ENCODE measurements around the gene VDAC2.
"Not testable (repeated sequence)": the region's sequence is repeated elsewhere in the genome, so short reads cannot be mapped to it uniquely, and the experiment has no call there.

VDAC2 gene, protein sequence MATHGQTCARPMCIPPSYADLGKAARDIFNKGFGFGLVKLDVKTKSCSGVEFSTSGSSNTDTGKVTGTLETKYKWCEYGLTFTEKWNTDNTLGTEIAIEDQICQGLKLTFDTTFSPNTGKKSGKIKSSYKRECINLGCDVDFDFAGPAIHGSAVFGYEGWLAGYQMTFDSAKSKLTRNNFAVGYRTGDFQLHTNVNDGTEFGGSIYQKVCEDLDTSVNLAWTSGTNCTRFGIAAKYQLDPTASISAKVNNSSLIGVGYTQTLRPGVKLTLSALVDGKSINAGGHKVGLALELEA

GRCh38 chr10:75210282-75211006 lies at the start of gene VDAC2:
VDAC2 (plus strand) TSS chr10:75210796; CDS start chr10:75211159, 363 bp downstream.
- DNase-seq (ENCODE audit: low spot score) = peak; percentile 94

DNA sequence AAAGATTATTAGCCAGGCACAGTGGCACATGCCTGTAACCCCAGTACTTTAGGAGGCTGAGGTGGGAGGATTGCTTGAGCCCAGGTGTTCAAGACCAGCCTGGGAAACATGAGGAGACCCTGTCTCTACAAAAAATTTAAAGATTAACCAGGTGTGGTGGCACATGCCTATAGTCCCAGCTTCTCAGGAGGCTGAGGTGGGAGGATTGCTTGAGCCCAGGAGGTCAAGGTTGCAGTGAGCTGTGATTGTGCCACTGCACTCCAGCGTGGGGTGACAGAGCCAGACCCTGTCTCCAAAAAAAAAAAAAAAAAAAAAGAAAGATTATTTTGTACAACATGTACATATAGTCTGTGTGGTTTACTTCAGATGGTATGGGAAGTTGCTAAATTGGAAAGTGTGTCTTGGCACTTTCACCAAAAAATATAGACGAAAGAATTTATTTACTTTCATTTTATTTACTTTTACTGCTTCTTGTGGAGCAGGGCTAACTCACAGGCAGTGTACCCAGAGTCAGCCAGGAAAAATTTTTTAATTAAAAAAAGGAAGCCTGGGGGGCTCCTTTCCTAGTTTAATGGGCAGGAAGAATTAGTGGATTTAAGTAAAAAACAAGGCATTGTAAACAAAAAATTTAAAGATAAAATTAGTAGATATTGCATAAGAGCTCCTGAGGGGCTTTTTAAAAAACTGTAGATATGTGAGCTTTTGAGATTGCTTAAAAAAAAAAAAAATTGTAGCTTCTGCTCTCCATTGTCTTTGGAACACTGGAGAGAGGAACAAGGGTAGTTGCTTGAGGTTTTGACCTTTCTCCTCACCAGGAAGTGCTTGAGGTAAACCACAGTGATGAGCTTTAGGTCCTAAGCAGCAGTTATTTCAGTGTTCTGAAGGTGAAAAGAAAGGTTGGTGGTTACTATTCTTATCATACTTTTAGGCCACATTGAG lies 44.6 kb upstream of the VDAC2 start:
- DNase-seq (ENCODE audit: low spot score) = no peak

GRCh38 chr10:75166623-75166972 lies 44.0 kb upstream of the VDAC2 start:
- no peak for DNase-seq (ENCODE audit: low spot score)

DNA sequence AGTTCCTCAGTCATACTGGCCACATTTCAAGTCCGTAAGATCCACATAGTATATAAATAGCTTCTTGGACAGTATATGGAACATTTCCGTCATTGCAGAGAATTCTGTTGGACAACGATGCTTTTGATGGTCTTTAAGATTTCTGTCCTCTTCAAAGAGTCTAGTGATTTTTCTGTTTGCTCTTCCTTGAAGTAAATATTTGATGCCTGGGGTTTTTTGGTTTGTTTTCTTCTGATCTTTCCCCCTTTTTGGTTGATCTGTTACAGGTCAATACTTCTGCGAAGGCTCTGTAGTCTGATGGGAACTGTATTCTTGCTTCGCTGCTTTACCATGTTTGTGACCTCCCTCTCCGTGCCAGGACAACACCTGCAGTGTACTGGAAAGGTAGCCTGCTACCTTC lies 42.3 kb upstream of the VDAC2 start:
- no peak for DNase-seq (ENCODE audit: low spot score)

- DNase-seq (ENCODE audit: low spot score) = no peak
Observed at GRCh38 chr10:75170215-75170614, 40.4 kb upstream of the VDAC2 start.

GRCh38 chr10:75175046-75175445 lies 35.5 kb upstream of the VDAC2 start:
- DNase-seq (ENCODE audit: low spot score) = no peak

GRCh38 chr10:75176046-75176445 lies 34.5 kb upstream of the VDAC2 start:
- no peak for DNase-seq (ENCODE audit: low spot score)

- DNase-seq (ENCODE audit: low spot score) = no peak
Observed at GRCh38 chr10:75176736-75177135, 33.9 kb upstream of the VDAC2 start.

- no peak for DNase-seq (ENCODE audit: low spot score)
Observed at GRCh38 chr10:75179657-75180177, 30.9 kb upstream of the VDAC2 start.

- no peak for DNase-seq (ENCODE audit: low spot score)
Observed at GRCh38 chr10:75180592-75180991, 30.0 kb upstream of the VDAC2 start.

GRCh38 chr10:75181073-75181472 lies 29.5 kb upstream of the VDAC2 start:
- no peak for DNase-seq (ENCODE audit: low spot score)

DNA sequence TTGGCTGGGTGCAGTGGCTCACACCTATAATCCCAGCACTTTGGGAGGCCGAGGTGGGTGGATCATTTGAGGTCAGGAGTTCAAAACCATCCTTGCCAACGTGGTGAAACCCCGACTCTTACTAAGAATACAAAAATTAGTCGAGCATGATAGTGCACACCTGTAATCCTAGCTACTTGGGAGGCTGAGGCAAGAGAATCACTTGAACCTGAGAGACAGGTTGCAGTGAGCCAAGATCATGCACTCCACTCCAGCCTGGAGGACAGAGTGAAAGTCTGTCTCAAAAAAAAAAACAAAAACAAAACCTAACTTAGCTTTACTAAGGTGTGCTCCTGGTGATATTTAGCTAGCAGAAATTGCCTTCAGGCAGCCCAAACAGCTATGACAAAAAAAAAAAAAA lies 24.3 kb upstream of the VDAC2 start:
- DNase-seq (ENCODE audit: low spot score) = no peak

DNA sequence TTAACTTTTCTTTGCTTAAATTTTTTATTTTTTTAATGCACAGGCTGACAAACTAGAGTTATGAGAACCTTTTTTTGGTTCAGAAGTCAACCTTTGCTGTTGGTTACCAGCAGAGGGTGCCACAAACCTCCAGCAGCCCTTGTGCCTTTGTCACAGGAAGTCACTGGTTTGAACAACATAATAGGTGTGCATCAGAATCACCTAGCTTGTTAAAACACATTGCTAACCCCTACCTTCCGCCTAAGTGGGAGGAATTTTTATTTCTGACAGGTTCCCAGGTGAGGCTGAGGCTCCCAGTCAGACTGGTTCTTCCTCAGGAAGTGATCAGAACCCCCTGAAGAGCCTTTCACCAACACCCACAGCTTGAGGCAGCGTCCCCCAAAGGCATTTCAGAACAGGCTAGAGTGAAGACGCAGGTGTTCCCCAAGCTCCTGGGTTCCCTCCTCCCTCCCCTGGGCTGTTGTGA lies 22.6 kb upstream of the VDAC2 start:
- peak; percentile 57 for DNase-seq (ENCODE audit: low spot score)

DNA sequence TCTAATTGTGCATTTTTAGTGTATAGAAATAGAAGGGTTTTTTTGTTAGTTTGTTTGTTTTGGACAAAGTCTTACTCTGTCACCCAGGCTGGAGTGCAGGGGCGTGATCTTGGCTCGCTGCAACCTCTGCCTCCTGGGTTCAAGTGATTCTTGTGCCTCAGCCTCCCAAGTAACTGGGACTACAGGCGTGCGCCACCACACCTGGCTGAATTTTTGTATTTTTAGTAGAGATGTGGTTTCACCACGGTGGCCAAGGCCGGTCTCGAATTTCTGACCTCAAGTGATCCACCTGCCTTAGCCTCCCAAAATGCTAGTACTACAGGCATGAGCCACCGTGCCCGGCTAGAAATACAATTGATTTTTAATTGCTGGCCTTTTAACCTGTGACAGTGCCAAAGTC lies 22.1 kb upstream of the VDAC2 start:
- DNase-seq (ENCODE audit: low spot score) = not testable (repeated sequence)

DNA sequence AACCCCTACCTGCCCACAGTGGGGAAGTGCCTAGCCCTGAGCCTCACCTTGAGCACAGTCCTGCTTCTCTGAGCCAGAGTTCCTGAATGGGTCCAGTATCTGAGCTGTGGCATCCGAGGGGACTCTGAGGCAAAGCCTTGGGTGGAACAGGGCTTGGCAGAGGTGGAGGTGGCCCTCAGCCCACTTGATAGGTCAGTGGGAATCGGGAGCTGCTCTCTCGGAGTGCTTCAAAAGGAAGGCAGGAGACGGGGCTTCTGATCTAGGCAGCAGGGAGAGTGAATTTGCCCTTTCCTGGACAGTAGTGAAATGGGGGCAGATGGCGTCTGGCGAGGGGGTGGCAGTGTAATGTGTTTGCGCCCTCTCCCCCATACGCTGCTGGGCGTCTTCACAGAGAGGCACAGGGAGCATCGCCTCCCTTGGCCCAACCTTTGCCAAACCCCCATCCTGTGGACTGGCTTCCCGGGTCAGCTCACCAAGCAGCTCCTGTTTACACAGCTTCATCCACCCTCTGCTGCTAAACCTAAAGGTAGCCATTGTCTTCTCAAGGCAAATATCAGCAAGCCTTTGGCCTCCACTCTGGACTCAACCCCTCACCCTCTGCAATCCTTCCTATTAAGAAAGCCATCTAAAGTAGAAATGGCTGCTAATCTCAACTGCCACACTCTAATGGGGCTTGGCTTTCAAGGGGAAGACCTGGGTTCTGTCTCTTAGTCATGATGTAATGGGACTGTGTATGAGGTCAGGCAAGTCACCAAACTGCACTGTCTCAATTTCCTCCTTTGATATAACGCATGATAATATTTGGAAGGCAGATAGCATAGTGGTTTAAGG lies 21.1 kb upstream of the VDAC2 start:
- no peak for DNase-seq (ENCODE audit: low spot score)

DNA sequence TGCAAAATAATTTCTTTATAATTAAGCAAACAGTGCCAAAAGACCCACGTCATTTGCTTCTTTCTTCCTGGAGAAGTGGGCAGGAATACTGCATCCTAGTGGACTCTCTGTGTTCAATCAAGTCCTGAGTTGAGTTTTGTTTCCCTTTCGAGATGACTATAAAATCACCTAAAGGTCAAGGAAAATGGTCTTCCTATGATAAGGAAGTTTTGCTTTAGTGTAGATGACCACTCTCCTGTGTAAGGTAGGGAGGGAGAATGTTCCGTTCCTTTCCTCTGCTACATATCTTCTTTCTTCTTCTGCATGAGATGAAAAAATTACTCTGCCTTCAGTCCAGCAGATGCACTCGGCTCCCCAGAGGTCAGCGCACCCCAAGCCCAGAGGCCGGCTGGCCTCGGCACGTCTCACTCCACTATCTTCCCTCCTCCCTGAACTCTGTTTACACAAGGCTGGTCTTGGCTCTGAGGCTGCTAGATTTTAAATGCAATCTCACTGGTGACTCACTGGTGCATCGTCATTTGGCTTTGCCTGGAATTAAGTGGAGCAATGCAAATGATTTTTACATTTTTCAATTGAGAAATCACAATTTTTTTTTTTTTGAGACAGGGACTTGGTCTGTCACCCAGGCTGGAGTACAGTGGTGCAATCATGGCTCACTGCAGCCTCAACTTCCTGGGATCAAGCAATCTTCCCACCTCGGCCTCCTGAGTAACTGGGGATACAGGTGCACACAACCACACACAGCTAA lies 18.6 kb upstream of the VDAC2 start:
- DNase-seq (ENCODE audit: low spot score) = no peak

DNA sequence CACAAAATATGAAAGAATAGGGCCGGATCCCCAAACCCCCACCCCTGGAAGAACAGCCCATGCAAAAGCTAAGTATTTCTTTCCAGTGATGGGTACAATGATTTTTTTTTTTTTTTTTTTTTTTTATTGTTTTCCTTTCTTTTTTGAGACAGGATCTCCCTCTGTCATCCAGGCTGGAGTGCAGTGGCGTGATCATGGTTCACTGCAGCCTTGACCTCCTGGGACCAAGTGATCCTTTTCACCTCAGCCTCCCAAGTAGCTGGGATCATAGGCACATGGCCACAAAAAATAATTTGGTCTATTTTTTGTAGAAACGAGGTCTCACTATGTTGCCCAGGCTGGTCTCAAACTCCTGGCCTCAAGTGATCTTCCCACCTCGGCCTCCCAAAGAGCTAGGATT lies 16.0 kb upstream of the VDAC2 start:
- DNase-seq (ENCODE audit: low spot score) = not testable (repeated sequence)

DNA sequence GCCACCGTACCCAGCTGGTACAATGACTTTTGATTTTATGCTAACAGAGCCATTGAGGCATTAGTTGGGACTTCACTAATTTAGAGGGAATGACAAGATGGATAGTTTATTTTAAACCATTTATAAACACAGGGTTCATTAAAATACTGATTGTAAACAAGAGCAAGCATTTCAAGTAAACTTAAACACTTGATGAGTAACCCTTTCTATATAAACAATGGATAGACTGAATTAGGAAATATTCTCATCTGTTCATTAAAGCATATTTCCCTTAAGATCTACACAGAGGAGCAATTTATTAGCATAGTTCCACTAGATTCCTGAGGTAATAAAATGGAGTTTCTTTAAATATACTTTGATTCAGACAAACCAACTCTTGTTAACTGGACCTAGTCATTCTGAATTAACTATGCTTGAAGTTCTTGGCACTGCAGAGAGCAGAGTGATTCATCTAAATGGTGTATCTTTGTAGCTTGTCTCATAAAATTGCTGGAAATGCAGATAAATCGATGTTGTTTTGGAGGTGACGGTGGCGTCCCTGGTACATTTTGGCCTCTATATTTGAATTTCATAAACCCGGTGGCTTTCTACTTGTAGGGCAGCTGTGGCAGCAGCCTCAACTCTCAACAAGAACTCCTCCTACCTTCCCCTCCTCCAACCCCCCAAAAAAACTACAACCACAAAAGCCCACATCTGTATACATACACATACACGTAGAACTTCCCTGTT lies 15.4 kb upstream of the VDAC2 start:
- no peak for DNase-seq (ENCODE audit: low spot score)

- no peak for DNase-seq (ENCODE audit: low spot score)
Observed at GRCh38 chr10:75197066-75197465, 13.5 kb upstream of the VDAC2 start.

DNA sequence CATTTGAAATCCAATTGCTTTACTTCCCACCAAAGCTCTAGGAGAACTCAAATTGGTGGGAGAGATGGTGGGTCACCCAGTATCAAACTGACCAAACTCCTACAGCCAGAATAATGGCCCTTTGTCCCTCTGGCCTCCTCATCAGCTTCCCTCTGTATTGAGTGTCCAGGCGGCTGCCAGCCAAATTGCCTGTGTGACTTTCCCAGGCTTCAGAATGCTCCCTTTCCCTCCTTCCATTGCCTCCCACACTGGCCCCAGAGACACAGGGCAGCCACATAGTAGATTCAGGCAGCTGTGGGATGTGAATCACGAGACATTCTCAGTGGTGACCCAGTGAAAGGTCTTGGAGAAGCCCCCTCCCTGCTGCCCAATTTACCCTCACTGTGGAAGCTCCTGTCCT lies 12.7 kb upstream of the VDAC2 start:
- DNase-seq (ENCODE audit: low spot score) = no peak
